Measurements from ENCODE around the gene PROKR1.

PROKR1 gene

GRCh38 chr2:68605939-68606338, 37.4 kb upstream of the PROKR1 start:
- no peak overlapping the region for H3K4me3 ChIP-seq (ENCODE audit: insufficient read length, low read depth)
- no peaks in the 10 kb centered on the region for H3K36me3 ChIP-seq (ENCODE audit: insufficient read depth, insufficient read length, low read length)
- TF ChIP-seq SUZ12 (IDR thresholded peaks at IDR 0.05; ENCODE audit: extremely low read depth, insufficient read depth, insufficient read length) (no peak), ZNF274 (IDR thresholded peaks at IDR 0.05; ENCODE audit: low read depth, low read length) (no peak), YY1 (IDR thresholded peaks at IDR 0.05; ENCODE audit: insufficient read depth, insufficient read length) (no peak)
- no peak for DNase-seq (ENCODE audit: low read depth, low spot score)
- no peaks in the 10 kb centered on the region for H3K4me1 ChIP-seq (ENCODE audit: insufficient read depth, insufficient read length)
- no peak overlapping the region for H3K9ac ChIP-seq (ENCODE audit: insufficient read length, low read depth)
- H3K27me3 ChIP-seq (ENCODE audit: insufficient read depth, insufficient read length) = no peaks in the 10 kb centered on the region
- H3K9me3 ChIP-seq (ENCODE audit: insufficient read depth, low read length) = no peaks in the 10 kb centered on the region

- no peak for DNase-seq (ENCODE audit: low read depth, low spot score)
- Histone ChIP-seq H3K9me3 (ENCODE audit: insufficient read depth, low read length) (no peaks in the 10 kb centered on the region; the same call in 1 of the 2 replicates), H3K4me3 (ENCODE audit: insufficient read length, low read depth) (no peak overlapping the region), H3K9ac (ENCODE audit: insufficient read length, low read depth) (no peak overlapping the region), H3K4me1 (ENCODE audit: insufficient read depth, insufficient read length) (no peaks in the 10 kb centered on the region), H3K27me3 (ENCODE audit: insufficient read depth, insufficient read length) (no peaks in the 10 kb centered on the region), H3K36me3 (ENCODE audit: insufficient read depth, insufficient read length, low read length) (no peaks in the 10 kb centered on the region)
- no peak for TF ChIP-seq SUZ12 (IDR thresholded peaks at IDR 0.05; ENCODE audit: extremely low read depth, insufficient read depth, insufficient read length)
- no peak for TF ChIP-seq YY1 (IDR thresholded peaks at IDR 0.05; ENCODE audit: insufficient read depth, insufficient read length)
- no peak for TF ChIP-seq ZNF274 (IDR thresholded peaks at IDR 0.05; ENCODE audit: low read depth, low read length)
Observed at GRCh38 chr2:68606759-68607158, 36.6 kb upstream of the PROKR1 start.

GRCh38 chr2:68607837-68608236, 35.5 kb upstream of the PROKR1 start:
- H3K27me3 ChIP-seq (ENCODE audit: insufficient read depth, insufficient read length) = no peaks in the 10 kb centered on the region
- DNase-seq (ENCODE audit: low read depth, low spot score) = no peak
- no peak overlapping the region for H3K4me3 ChIP-seq (ENCODE audit: insufficient read length, low read depth)
- no peaks in the 10 kb centered on the region; the same call in 1 of the 2 replicates for H3K9me3 ChIP-seq (ENCODE audit: insufficient read depth, low read length)
- TF ChIP-seq ZNF274 (IDR thresholded peaks at IDR 0.05; ENCODE audit: low read depth, low read length) = no peak
- no peak for TF ChIP-seq YY1 (IDR thresholded peaks at IDR 0.05; ENCODE audit: insufficient read depth, insufficient read length)
- no peak for TF ChIP-seq SUZ12 (IDR thresholded peaks at IDR 0.05; ENCODE audit: extremely low read depth, insufficient read depth, insufficient read length)
- H3K9ac ChIP-seq (ENCODE audit: insufficient read length, low read depth) = no peak overlapping the region
- H3K4me1 ChIP-seq (ENCODE audit: insufficient read depth, insufficient read length) = no peaks in the 10 kb centered on the region
- H3K36me3 ChIP-seq (ENCODE audit: insufficient read depth, insufficient read length, low read length) = no peaks in the 10 kb centered on the region

GRCh38 chr2:68612765-68613519, 30.4 kb upstream of the PROKR1 start:
- DNase-seq (ENCODE audit: low read depth, low spot score) = no peak
- no peak overlapping the region for H3K4me3 ChIP-seq (ENCODE audit: insufficient read length, low read depth)
- no peaks in the 10 kb centered on the region for H3K27me3 ChIP-seq (ENCODE audit: insufficient read depth, insufficient read length)
- no peak overlapping the region for H3K9ac ChIP-seq (ENCODE audit: insufficient read length, low read depth)
- H3K4me1 ChIP-seq (ENCODE audit: insufficient read depth, insufficient read length) = no peaks in the 10 kb centered on the region
- TF ChIP-seq SUZ12 (IDR thresholded peaks at IDR 0.05; ENCODE audit: extremely low read depth, insufficient read depth, insufficient read length) (no peak), YY1 (IDR thresholded peaks at IDR 0.05; ENCODE audit: insufficient read depth, insufficient read length) (no peak), ZNF274 (IDR thresholded peaks at IDR 0.05; ENCODE audit: low read depth, low read length) (no peak)
- no peaks in the 10 kb centered on the region for H3K36me3 ChIP-seq (ENCODE audit: insufficient read depth, insufficient read length, low read length)
- H3K9me3 ChIP-seq (ENCODE audit: insufficient read depth, low read length) = no peaks in the 10 kb centered on the region; the same call in 1 of the 2 replicates

GRCh38 chr2:68620772-68621171, 22.6 kb upstream of the PROKR1 start:
- Histone ChIP-seq H3K4me1 (ENCODE audit: insufficient read depth, insufficient read length) (no peaks in the 10 kb centered on the region), H3K27me3 (ENCODE audit: insufficient read depth, insufficient read length) (no peaks in the 10 kb centered on the region), H3K36me3 (ENCODE audit: insufficient read depth, insufficient read length, low read length) (no peaks in the 10 kb centered on the region), H3K9ac (ENCODE audit: insufficient read length, low read depth) (no peak overlapping the region), H3K4me3 (ENCODE audit: insufficient read length, low read depth) (no peak overlapping the region), H3K9me3 (ENCODE audit: insufficient read depth, low read length) (no peaks in the 10 kb centered on the region)
- TF ChIP-seq ZNF274 (IDR thresholded peaks at IDR 0.05; ENCODE audit: low read depth, low read length) (no peak), YY1 (IDR thresholded peaks at IDR 0.05; ENCODE audit: insufficient read depth, insufficient read length) (no peak), SUZ12 (IDR thresholded peaks at IDR 0.05; ENCODE audit: extremely low read depth, insufficient read depth, insufficient read length) (no peak)
- DNase-seq (ENCODE audit: low read depth, low spot score) = no peak

- no peaks in the 10 kb centered on the region for H3K4me1 ChIP-seq (ENCODE audit: insufficient read depth, insufficient read length)
- TF ChIP-seq ZNF274 (IDR thresholded peaks at IDR 0.05; ENCODE audit: low read depth, low read length) (no peak), YY1 (IDR thresholded peaks at IDR 0.05; ENCODE audit: insufficient read depth, insufficient read length) (no peak), SUZ12 (IDR thresholded peaks at IDR 0.05; ENCODE audit: extremely low read depth, insufficient read depth, insufficient read length) (no peak)
- H3K9me3 ChIP-seq (ENCODE audit: insufficient read depth, low read length) = no peaks in the 10 kb centered on the region
- no peak overlapping the region for H3K4me3 ChIP-seq (ENCODE audit: insufficient read length, low read depth)
- no peak for DNase-seq (ENCODE audit: low read depth, low spot score)
- no peaks in the 10 kb centered on the region for H3K36me3 ChIP-seq (ENCODE audit: insufficient read depth, insufficient read length, low read length)
- H3K27me3 ChIP-seq (ENCODE audit: insufficient read depth, insufficient read length) = no peaks in the 10 kb centered on the region
- no peak overlapping the region for H3K9ac ChIP-seq (ENCODE audit: insufficient read length, low read depth)
Observed at GRCh38 chr2:68623820-68624219, 19.6 kb upstream of the PROKR1 start.

- no peaks in the 10 kb centered on the region for H3K9me3 ChIP-seq (ENCODE audit: insufficient read depth, low read length)
- no peak overlapping the region for H3K4me3 ChIP-seq (ENCODE audit: insufficient read length, low read depth)
- no peaks in the 10 kb centered on the region for H3K27me3 ChIP-seq (ENCODE audit: insufficient read depth, insufficient read length)
- no peak for TF ChIP-seq YY1 (IDR thresholded peaks at IDR 0.05; ENCODE audit: insufficient read depth, insufficient read length)
- TF ChIP-seq ZNF274 (IDR thresholded peaks at IDR 0.05; ENCODE audit: low read depth, low read length) = no peak
- TF ChIP-seq SUZ12 (IDR thresholded peaks at IDR 0.05; ENCODE audit: extremely low read depth, insufficient read depth, insufficient read length) = no peak
- no peak for DNase-seq (ENCODE audit: low read depth, low spot score)
- H3K36me3 ChIP-seq (ENCODE audit: insufficient read depth, insufficient read length, low read length) = no peaks in the 10 kb centered on the region
- H3K9ac ChIP-seq (ENCODE audit: insufficient read length, low read depth) = no peak overlapping the region
- no peaks in the 10 kb centered on the region for H3K4me1 ChIP-seq (ENCODE audit: insufficient read depth, insufficient read length)
Observed at GRCh38 chr2:68627615-68628014, 15.8 kb upstream of the PROKR1 start.

All from NT2/D1 (cell line).